NCI-H226 (cell line): ENCODE measurements around the gene ZNF774.
A peak's percentile ranks its signal among the peaks of the same experiment; 100 is the strongest.
"Not testable (repeated sequence)": the region's sequence is repeated elsewhere in the genome, so short reads cannot be mapped to it uniquely, and the experiment has no call there.

Source experiments
- DNase-seq: peaks from one replicate; pipeline ENCODE4 v3.0.0-alpha.2; 2015

ZNF774 gene

DNA sequence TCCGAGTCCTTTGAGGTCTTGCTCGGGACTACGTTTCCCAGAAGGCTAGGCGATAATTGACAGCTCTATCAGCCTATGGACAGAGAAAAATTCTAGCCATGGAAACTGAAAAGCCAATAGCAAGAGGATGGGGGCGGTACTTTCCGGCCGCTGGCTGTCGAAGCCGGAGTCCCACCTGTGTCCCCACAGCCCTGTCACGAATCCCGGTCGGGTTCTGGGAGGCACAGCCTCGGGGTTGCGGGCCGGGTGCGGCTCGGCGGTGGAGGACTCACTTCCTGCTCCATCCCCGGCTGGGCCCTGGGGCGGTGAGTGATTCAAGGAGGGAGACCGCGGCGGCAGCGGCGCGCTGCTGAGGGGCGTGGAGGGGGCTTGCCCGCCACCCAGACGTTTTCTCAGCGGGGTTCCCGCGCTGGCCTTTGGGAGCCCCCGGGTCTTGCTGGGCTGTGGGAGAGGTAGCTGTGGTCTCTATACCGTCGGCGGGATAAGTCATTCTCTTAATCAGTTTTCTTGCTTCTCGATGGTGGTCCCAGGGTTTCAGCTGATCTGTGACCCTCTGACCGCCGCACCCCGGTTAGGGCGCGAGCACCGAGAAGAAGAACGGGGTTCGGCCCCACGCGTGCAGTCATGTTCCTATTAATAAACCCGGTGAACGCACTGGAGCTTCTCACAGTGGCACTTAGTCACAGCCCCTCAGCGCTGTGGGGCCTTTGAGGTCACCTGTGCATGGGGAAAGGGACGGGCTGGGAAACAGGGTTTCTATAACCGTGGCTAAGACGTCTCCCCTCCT is at the start of gene ZNF774:
ZNF774 (plus strand) TSS at position 178 of the 787 bp plus-strand sequence. CDS start 2,377 bp downstream, outside the sequence.
- peak; percentile 87 for DNase-seq

DNA sequence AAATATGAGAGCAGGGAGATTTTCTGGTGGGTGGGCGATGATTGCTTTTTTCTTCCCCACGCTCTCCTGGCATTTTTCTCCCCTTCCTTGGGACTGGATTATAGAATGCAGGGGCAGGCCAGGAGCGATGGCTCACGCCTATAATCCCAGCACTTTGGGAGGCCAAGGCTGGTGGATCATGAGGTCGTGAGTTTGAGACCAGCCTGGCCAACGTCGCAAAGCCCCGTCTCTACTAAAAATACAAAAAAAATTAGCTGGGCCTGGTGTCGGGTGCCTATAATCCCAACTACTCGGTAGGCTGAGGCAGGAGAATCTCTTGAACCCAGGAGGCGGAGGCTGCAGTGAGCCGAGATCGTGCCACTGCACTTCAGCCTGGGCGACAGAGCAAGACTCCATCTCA is 46.7 kb upstream of the ZNF774 start:
- DNase-seq, result not testable (repeated sequence)

- no peak for DNase-seq
Measured at GRCh38 chr15:90305932-90306331, 46.2 kb upstream of the ZNF774 start.

DNA sequence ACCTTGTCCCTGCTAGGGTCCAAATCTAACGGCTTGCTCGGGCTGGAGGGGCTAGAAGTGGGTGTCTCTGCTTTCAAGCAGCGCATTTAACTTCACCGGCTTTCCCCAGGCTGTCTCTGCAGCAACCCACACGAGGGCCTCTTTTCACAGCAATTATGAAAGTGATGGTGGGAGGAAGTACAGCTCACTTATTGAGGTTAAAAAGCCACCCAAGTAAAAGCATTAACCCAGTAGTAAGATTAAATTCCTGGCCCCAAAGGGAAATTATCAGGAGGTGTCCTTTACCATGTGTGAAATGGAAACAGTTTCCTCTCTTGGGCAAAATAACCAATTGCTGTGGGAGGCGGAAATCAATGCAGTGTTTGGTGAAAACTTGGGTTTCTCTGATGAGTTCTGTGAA is 45.5 kb upstream of the ZNF774 start:
- DNase-seq, result no peak

GRCh38 chr15:90307661-90308060 is 44.4 kb upstream of the ZNF774 start:
- DNase-seq, result no peak

DNA sequence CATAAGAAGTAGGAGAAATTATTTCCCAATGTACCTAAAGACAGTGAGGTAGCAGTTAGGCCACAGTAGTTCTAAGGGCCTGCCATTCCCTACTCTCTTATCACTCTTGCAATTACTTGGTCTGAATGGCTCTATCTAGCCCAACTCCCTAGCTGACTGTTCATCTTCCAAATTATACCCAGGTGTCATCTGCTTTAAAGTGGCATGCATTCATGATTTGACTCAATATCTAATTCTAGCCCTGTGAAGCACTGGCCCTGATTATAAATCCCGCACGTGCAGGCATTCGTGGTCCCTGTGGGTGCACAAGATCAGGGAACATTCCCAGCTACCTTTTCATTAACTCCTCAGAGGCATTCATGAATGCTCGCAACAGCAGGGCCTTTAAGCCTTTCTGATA is 43.1 kb upstream of the ZNF774 start:
- no peak for DNase-seq

DNA sequence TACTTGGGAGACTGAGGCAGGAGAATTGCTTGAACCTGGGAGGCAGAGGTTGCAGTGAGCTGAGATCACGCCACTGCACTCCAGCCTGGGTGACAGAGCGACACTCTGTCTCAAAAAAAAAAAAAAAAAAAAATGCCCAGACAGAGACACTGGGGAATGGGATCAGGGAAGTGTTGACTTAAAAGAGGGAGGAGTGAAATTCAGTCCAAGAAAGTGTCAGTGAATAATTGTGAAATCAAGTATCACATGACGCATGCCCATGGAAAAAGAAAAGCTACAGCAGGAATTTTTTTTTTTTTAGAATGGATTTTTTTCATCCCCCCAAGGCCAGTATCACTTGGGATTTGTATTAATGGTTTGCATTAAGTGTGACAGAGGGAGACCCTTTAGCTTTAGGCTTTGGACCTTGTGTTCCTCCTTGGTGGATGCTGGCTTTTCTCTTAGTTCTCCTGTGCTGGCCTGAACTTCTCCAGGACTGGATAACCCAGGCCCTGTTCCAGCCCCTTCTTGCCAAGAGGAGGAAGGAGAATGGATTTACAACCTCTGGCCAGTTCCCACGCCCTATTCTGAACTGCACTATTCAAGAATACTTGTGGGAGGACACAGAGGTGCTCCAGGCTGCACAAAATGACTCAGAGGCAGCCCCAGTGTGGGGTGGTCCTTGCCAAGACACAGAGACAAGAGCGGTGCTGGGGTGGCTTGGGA is 36.7 kb upstream of the ZNF774 start:
- DNase-seq, result peak; percentile 92

- no peak for DNase-seq
Measured at GRCh38 chr15:90316139-90316538, 35.9 kb upstream of the ZNF774 start.

GRCh38 chr15:90318591-90318990 is 33.5 kb upstream of the ZNF774 start:
- no peak for DNase-seq

- peak; percentile 87 for DNase-seq
Measured at GRCh38 chr15:90320062-90320884, 31.8 kb upstream of the ZNF774 start.

DNA sequence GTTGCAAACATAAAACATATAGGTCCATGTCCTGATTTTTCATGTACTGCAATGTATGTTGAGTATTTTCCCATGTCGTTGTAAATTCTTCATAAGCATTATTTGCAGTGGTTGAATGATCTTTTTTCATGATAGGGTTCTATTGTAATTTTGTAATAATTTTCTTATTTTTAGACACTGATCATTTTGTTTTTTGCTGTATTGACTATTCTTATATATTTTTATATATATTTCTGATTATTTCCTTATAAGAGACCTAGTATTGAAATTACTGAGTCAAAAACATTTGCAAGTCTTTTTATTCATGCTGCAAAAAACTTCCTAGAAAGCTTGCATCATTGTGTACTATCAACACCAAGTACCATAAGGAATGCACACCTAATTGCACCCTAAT is 31.2 kb upstream of the ZNF774 start:
- no peak for DNase-seq

GRCh38 chr15:90322538-90322937 is 29.5 kb upstream of the ZNF774 start:
- DNase-seq, result peak; percentile 43

- DNase-seq, result no peak
Measured at GRCh38 chr15:90325726-90326125, 26.4 kb upstream of the ZNF774 start.

- DNase-seq, result no peak
Measured at GRCh38 chr15:90326441-90326840, 25.6 kb upstream of the ZNF774 start.

- DNase-seq, result no peak
Measured at GRCh38 chr15:90327311-90327710, 24.8 kb upstream of the ZNF774 start.

GRCh38 chr15:90334304-90334731 is 17.8 kb upstream of the ZNF774 start:
- no peak for DNase-seq

GRCh38 chr15:90336705-90337141 is 15.4 kb upstream of the ZNF774 start:
- peak; percentile 94 for DNase-seq

DNA sequence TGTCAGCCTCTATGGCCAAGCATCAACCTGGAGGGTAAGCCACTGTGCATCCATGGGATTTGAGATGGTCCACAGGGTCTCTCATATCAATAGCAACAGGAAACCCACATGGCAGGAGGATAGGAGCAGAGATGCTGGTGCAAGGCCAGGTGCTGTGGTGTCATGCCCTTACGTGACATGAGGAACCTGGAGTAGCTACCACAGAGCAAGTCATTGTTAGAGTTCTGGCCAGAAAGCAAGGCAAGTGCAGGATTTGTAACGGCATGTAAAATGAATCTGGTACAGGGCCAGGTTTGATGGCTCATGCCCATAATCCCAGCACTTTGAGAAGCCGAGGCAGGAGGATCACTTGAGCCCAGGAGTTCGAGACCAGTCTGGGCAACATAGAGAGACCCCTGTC is 14.8 kb upstream of the ZNF774 start:
- no peak for DNase-seq

GRCh38 chr15:90338532-90338931 is 13.6 kb upstream of the ZNF774 start:
- DNase-seq, result no peak

DNA sequence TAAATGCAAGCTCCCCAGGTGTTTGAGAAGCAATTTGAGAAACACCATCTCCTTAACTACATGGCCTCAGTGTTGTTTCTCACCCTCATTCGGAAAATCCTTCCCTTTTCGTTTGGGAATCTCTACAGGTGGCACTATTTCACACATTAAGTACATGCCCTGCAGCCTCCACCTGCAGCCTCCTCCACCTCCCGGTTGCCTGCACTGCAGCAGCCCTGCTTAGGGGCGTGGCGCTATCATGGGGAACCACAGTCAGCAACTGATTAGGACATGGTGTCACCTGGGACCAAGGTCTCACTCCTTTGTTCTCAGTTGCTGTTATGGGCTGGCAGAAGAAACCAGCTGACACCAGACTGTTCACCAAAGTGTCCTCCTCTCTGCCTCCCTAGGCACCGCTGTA is 11.7 kb upstream of the ZNF774 start:
- DNase-seq, result no peak

GRCh38 chr15:90343302-90343790 is 8.7 kb upstream of the ZNF774 start:
- peak; percentile 52 for DNase-seq

- DNase-seq, result no peak
Measured at GRCh38 chr15:90344662-90345061, 7.4 kb upstream of the ZNF774 start.

DNA sequence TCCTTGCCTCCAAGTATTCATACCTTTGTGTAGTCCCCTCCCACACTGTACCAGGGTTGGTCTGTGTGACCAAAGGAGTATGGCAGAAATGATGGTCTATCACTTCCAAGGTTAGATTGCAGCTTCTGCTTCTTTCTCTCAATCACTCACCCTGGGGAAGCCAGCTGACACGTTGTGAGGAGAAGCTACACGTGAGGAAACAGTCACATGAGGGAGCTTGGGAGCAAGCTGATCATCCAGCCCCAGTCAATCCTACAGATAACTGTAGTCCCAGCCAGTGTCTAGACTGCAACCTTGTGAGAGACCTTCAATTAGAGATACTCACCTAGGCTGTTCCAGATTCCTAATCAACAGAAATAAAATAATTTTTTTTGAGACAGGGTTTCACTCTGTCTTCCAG is 6.2 kb upstream of the ZNF774 start:
- no peak for DNase-seq
